Activated naive CD4-positive, alpha-beta T cell treated with anti-CD3 and anti-CD28 coated beads, Interleukin-2, amount 50 U/mL, for 72 hours (primary cell): ENCODE data around the gene NLK. TPM values are rescaled to one million over a fixed set of nuclear protein-coding genes. Genes with fewer than 3 reads are reported as not detected.
"Not testable (repeated sequence)": the region's sequence is repeated elsewhere in the genome, so short reads cannot be mapped to it uniquely, and the experiment has no call there.

Experiments used
- ATAC-seq, 2 donors: fragments of 150-1000 bp; cut with Tn5 transposase; 2 replicates each; pipeline ENCODE4 v1.10.0; 2021; ENCODE audit warnings: mild to moderate bottlenecking in 2 of 2, moderate library complexity in 2 of 2
- DNase-seq, 2 donors: peaks; one replicate each; pipeline ENCODE4 v3.0.0; 2021 to 2022; ENCODE audit warnings: low spot score in 2 of 2
- H3K27ac Mint-ChIP-seq, 2 donors: one replicate each; pipeline ENCODE4 v1.8.0; 2022; ENCODE audit warnings: mild to moderate bottlenecking in 2 of 2, mixed read lengths in 2 of 2
- H3K36me3 Mint-ChIP-seq, 2 donors: one replicate each; pipeline ENCODE4 v1.8.0; 2022; ENCODE audit warnings: mixed read lengths in 2 of 2
- H3K9me3 Mint-ChIP-seq, 2 donors: one replicate each; pipeline ENCODE4 v1.8.0; 2022; ENCODE audit warnings: mixed read lengths in 2 of 2
- total RNA-seq, 2 donors: library from RNA; stranded (reverse); gene quantifications; one replicate each; pipeline ENCODE4 v1.2.3, GENCODE V29; 2022

Gene NLK
- total RNA-seq, 2 donors from 2014 or later = 8.3 to 10.0 TPM

DNA sequence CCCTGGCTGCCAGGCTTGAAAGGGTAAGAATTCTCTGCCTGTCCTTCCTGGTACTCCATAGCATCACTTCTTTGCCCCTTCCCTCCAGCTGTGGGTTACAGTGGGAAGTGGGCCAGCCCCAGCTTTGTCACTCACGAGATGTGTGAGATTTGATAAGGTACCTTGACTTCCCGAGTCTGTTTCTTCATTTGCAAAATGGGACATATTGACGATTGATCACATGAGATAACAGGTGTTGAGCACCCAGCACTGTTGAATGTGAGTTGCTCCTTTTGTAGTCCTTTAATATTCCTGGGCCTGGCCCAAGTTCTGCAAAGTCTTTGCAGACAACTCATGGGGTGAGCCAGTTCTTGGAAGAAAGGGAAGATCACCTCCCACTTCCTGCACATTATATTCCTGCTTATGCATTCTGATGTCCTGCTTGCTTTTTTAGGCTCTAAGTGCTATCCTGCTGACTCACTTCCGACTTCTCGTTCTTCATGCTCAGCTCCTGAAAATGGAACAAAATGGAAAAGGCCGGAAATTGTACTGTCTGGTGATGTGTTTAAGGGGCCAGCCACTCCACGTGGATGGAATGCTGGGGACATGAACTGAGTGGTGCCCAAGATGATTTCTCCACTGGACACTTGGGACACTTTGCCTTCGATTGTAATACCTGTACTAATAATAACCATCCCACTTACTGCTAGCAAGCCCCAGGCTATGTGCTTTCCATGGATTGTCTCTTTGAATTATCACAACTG is 8.3 kb upstream of the NLK start:
- ATAC-seq (no peak), DNase-seq (no peak)
- peaks cover 0 to 4% of the 10 kb centered on the region in 2 donors for H3K36me3 Mint-ChIP-seq
- no peaks in the 10 kb centered on the region for H3K9me3 Mint-ChIP-seq
- no peak overlapping the region for H3K27ac Mint-ChIP-seq

DNA sequence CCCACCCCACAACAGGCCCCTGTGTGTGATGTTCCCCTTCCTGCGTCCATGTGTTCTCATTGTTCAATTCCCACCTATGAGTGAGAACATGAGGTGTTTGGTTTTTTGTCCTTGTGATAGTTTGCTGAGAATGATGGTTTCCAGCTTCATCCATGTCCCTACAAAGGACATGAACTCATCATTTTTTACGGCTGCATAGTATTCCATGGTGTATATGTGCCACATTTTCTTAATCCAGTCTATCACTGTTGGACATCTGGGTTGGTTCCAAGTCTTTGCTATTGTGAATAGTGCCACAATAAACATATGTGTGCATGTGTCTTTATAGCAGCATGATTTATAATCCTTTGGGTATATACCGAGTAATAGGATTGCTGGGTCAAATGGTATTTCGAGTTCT is 7.0 kb upstream of the NLK start:
- H3K9me3 Mint-ChIP-seq, H3K36me3 Mint-ChIP-seq, DNase-seq, H3K27ac Mint-ChIP-seq, ATAC-seq: not testable (repeated sequence)

- H3K9me3 Mint-ChIP-seq, H3K27ac Mint-ChIP-seq, H3K36me3 Mint-ChIP-seq, ATAC-seq, DNase-seq: not testable (repeated sequence)
Observed at GRCh38 chr17:28035884-28036283, 6.6 kb upstream of the NLK start.

- no peak for ATAC-seq
Observed at GRCh38 chr17:28038802-28039201, 3.7 kb upstream of the NLK start.

GRCh38 chr17:28039251-28039650 is 3.2 kb upstream of the NLK start:
- Mint-ChIP-seq H3K36me3 (peaks cover 6 to 16% of the 10 kb centered on the region in 2 donors), H3K27ac (no peak overlapping the region), H3K9me3 (peaks cover 0 to 4% of the 10 kb centered on the region in 2 donors)
- ATAC-seq = no peak
- DNase-seq = no peak

More at GRCh38 chr17:28038802-28039201, 3.7 kb upstream of the NLK start:
- DNase-seq = no peak
- H3K36me3 Mint-ChIP-seq = peaks cover 6 to 16% of the 10 kb centered on the region in 2 donors
- peaks cover 0 to 4% of the 10 kb centered on the region in 2 donors for H3K9me3 Mint-ChIP-seq
- no peak overlapping the region for H3K27ac Mint-ChIP-seq

DNA sequence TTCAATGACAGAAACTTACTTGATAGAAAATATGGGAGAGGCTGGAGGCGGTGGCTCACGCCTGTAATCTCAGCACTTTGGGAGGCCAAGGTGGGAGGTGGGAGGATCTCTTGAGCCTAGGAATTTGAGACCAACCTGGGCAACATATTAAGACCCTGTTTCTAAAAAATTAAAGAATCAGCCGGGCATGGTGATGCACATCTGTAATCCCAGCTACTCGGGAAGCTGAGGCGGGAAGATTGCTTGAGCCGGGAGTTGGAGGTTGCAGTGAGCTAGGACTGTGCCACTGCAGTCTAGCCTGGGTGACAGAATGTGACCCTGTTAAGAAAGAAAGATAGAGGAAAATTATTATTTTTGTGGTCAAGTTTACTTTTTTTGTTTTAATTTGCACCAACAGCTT is 2.1 kb upstream of the NLK start:
- DNase-seq (no peak), ATAC-seq (no peak)
- Mint-ChIP-seq H3K9me3 (peaks cover 0 to 4% of the 10 kb centered on the region in 2 donors), H3K27ac (peak overlapping the region in 1 of 2 donors; percentile 70), H3K36me3 (peaks cover 6 to 16% of the 10 kb centered on the region in 2 donors)

- ATAC-seq (peak; percentile 95 to 96), DNase-seq (peak; percentile 99 to 100)
- H3K27ac Mint-ChIP-seq = peak overlapping the region; percentile 80 to 88
- peaks cover 6 to 12% of the 10 kb centered on the region in 2 donors for H3K36me3 Mint-ChIP-seq
- peaks cover 0 to 4% of the 10 kb centered on the region in 2 donors for H3K9me3 Mint-ChIP-seq
Observed at GRCh38 chr17:28041068-28041843, 1.2 kb upstream of the NLK start.

GRCh38 chr17:28041844-28042656 is 427 bp upstream of the NLK start:
- DNase-seq = no peak
- H3K27ac Mint-ChIP-seq = peak overlapping the region; percentile 80 to 97
- ATAC-seq = peak in 1 of 2 donors; percentile 5
- peaks cover 0 to 4% of the 10 kb centered on the region in 2 donors for H3K9me3 Mint-ChIP-seq
- H3K36me3 Mint-ChIP-seq = peaks cover 6 to 12% of the 10 kb centered on the region in 2 donors

DNA sequence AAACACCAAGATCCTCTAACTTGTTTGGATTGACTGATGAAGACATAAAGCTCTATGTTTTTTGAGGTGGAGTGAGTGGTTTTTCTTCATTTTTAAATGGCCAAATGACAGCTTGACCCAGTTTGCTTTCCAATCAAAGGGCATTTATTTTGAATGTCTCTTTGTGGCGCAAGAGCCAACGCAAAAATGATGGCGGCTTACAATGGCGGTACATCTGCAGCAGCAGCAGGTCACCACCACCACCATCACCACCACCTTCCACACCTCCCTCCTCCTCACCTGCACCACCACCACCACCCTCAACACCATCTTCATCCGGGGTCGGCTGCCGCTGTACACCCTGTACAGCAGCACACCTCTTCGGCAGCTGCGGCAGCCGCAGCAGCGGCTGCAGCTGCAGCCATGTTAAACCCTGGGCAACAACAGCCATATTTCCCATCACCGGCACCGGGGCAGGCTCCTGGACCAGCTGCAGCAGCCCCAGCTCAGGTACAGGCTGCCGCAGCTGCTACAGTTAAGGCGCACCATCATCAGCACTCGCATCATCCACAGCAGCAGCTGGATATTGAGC is 329 bp downstream of the NLK start:
- Mint-ChIP-seq H3K27ac (peak overlapping the region; percentile 80 to 81), H3K36me3 (peaks cover 6 to 12% of the 10 kb centered on the region in 2 donors), H3K9me3 (peaks cover 0 to 4% of the 10 kb centered on the region in 2 donors)
- ATAC-seq = no peak
- no peak for DNase-seq

DNA sequence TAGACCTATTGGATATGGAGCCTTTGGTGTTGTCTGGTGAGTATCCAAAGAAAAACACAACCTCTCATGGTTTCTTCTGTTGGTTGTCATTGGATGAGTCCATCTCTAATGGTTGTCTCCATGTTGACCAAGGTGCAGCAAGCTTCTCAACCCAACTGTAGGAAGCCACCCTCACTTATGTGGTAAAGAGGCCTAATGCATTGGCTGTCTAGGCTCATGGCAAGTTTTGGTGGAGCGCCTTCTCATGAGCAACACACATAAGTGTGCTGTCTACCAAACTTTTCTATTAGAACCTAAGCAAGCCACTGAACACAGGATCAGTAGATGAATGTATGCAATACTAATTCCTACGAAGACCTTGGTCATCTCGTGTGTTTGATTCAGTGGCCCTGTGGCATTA is 819 bp downstream of the NLK start:
- H3K27ac Mint-ChIP-seq = peak overlapping the region in 1 of 2 donors; percentile 80
- ATAC-seq (no peak), DNase-seq (no peak)
- peaks cover 6 to 12% of the 10 kb centered on the region in 2 donors for H3K36me3 Mint-ChIP-seq
- H3K9me3 Mint-ChIP-seq = peaks cover 0 to 4% of the 10 kb centered on the region in 2 donors

GRCh38 chr17:28043741-28044140 is 1.3 kb downstream of the NLK start:
- DNase-seq (no peak), ATAC-seq (no peak)
- peaks cover 0 to 4% of the 10 kb centered on the region in 2 donors for H3K9me3 Mint-ChIP-seq
- H3K27ac Mint-ChIP-seq = no peak overlapping the region
- H3K36me3 Mint-ChIP-seq = peaks cover 6 to 12% of the 10 kb centered on the region in 2 donors

- no peak for DNase-seq
- peaks cover 6 to 14% of the 10 kb centered on the region in 2 donors for H3K36me3 Mint-ChIP-seq
- no peak overlapping the region for H3K27ac Mint-ChIP-seq
- no peak for ATAC-seq
- H3K9me3 Mint-ChIP-seq = peaks cover 0 to 4% of the 10 kb centered on the region in 2 donors
Observed at GRCh38 chr17:28045304-28045703, 2.8 kb downstream of the NLK start.

DNA sequence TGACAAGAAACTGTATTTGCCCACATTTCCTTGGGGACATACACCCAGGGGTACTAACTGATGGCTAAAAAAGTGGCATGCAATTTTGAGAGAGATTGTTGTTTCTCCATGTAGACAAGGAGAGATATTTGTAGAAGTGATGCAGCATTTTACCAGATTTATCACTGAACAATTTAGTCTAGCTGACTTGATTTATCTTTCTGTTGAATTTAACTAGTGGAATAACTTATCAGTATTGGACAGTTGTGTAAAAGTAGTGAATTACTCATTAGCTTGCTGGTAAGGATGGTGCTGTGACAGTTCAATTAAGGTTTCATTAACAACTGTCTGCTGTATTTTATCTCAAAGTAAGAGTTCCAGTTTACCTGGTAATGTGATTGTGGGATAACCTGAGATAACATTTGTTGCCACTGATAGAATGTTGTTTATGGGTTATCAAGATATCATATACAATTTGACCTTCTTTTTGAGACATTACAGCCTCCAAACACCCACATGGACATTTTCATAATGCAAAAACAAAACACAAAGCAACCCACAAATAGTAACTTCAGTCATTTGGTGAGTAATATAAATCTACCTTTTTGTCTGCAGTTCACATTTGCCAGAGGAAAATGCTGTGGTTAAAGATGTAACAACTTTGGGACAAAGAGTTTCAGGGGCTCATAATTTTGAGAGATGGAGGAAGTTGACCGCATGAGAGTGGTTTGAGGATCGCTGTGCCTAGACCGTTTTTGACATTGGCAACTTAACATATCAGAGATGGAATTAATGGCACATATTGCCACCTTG is 3.8 kb downstream of the NLK start:
- Mint-ChIP-seq H3K27ac (peak overlapping the region in 1 of 2 donors; percentile 6), H3K36me3 (peaks cover 6 to 19% of the 10 kb centered on the region in 2 donors), H3K9me3 (no peaks in the 10 kb centered on the region)
- ATAC-seq = peak; percentile 2 to 21
- DNase-seq = no peak

DNA sequence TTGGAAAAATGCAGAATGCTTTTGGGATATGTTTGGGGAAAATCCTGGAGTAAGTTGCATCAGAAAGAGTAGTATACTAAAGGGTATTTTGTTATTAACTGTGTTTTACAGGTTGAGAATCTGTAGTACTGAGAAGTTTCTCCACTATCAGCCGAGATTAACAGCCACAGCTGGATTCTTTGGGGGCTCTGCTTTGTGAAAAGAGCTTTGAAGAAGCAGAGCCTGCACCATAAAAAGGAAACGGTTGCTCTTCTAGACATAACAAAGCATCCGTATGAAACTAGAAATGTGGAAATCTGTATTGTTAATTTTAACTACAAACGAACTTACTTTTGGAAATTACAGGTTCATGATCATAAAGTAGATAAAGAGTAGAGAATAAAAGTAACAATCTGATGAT is 5.3 kb downstream of the NLK start:
- DNase-seq = no peak
- Mint-ChIP-seq H3K9me3 (no peaks in the 10 kb centered on the region), H3K27ac (no peak overlapping the region), H3K36me3 (peaks cover 4 to 12% of the 10 kb centered on the region in 2 donors)
- ATAC-seq = peak in 1 of 2 donors; percentile 9

- Mint-ChIP-seq H3K9me3 (no peaks in the 10 kb centered on the region), H3K36me3 (peaks cover 0 to 7% of the 10 kb centered on the region in 2 donors), H3K27ac (no peak overlapping the region)
- no peak for DNase-seq
- ATAC-seq = peak; percentile 31 to 82
Observed at GRCh38 chr17:28049071-28049470, 6.6 kb downstream of the NLK start.
